Nephron (organoid): ENCODE results near the gene BRIP1.
"Not testable (repeated sequence)": the region's sequence is repeated elsewhere in the genome, so short reads cannot be mapped to it uniquely, and the experiment has no call there.

Experiments used
- H3K27ac Mint-ChIP-seq, 3 experiments: 2 replicates each; pipeline ENCODE4 v1.8.0; 2020; ENCODE audit warnings: mixed read lengths in 3 of 3, mild to moderate bottlenecking in 2 of 3, moderate library complexity in 1 of 3
- H3K27me3 Mint-ChIP-seq: 2 replicates; pipeline ENCODE4 v1.8.0; 2021; ENCODE audit warnings: low read depth, mild to moderate bottlenecking, moderate library complexity, mixed read lengths
- H3K36me3 Mint-ChIP-seq: 2 replicates; pipeline ENCODE4 v1.8.0; 2020; ENCODE audit warnings: low read depth, mixed read lengths
- H3K4me1 Mint-ChIP-seq: 2 replicates; pipeline ENCODE4 v1.8.0; 2020; ENCODE audit warnings: mixed read lengths
- H3K4me3 Mint-ChIP-seq, 3 experiments: 2 replicates each; pipeline ENCODE4 v1.8.0; 2020; ENCODE audit warnings: mild to moderate bottlenecking in 3 of 3, mixed read lengths in 3 of 3, moderate library complexity in 2 of 3
- H3K9me3 Mint-ChIP-seq: 2 replicates; pipeline ENCODE4 v1.8.0; 2020; ENCODE audit warnings: mixed read lengths
- CTCF ChIP-seq, 3 experiments: fragments of 200-600 bp; sonication (generic); IDR thresholded peaks; one replicate each; pipeline ENCODE4 v1.5.0; 2021; ENCODE audit warnings: antibody characterized with exemption in 3 of 3; ENCODE audit not compliant: unreplicated experiment in 3 of 3

The BRIP1 gene

DNA sequence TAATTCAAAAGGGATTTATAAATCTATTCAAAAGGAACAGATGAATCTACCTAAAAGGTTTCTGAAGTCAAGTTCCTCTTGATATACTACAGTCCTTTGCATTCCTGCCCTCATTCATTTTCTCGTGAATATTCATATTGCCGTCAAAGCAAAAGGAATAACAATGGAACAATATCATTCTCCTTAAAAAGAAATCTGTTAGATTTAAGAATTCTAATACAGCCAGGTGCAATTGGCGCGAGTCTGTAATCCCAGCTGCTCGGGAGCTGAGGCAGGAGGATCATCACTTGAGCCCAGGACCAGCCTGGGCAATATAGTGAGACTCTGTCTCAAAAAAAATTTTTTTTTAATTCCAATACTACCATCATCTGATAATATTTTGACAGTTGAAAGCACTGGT lies 130.3 kb downstream of the BRIP1 start:
- Mint-ChIP-seq H3K9me3 (peaks cover 5% of the 10 kb centered on the region), H3K4me1 (no peaks in the 10 kb centered on the region), H3K27ac (no peak overlapping the region), H3K36me3 (peaks cover 27% of the 10 kb centered on the region), H3K27me3 (no peaks in the 10 kb centered on the region), H3K4me3 (no peak overlapping the region)
- no peak for TF ChIP-seq CTCF (IDR thresholded peaks at IDR 0.05; ENCODE audit: unreplicated experiment in 3 of 3)

GRCh38 chr17:61732169-61732568 lies 131.2 kb downstream of the BRIP1 start:
- peaks cover 2% of the 10 kb centered on the region for H3K9me3 Mint-ChIP-seq
- no peak overlapping the region for H3K27ac Mint-ChIP-seq
- no peaks in the 10 kb centered on the region for H3K27me3 Mint-ChIP-seq
- no peak for TF ChIP-seq CTCF (IDR thresholded peaks at IDR 0.05; ENCODE audit: unreplicated experiment in 3 of 3)
- peaks cover 19% of the 10 kb centered on the region for H3K36me3 Mint-ChIP-seq
- no peak overlapping the region for H3K4me3 Mint-ChIP-seq
- H3K4me1 Mint-ChIP-seq: no peaks in the 10 kb centered on the region

DNA sequence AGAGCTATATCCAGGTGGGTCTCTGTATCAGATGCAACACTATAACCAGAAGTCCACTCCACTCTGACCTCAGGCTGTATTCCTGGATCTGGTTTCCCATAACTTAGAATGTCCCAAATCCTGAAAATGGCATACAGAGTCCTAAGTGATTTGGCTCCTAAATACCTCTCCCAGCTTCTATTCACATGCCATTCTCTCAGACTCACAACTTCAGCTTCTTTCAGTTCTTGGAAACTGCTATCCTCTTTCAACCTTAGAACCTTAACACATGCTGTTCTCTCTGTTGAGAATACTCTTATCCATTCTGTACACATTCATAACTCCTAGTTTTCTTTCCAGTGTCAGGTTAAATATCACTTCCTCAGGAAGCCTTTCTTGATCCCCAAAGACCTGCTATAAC lies 132.0 kb downstream of the BRIP1 start:
- no peak for TF ChIP-seq CTCF (IDR thresholded peaks at IDR 0.05; ENCODE audit: unreplicated experiment in 3 of 3)
- H3K4me3 Mint-ChIP-seq: no peak overlapping the region
- H3K27ac Mint-ChIP-seq: peak overlapping the region in 1 of 3 experiments; percentile 21
- no peaks in the 10 kb centered on the region for H3K4me1 Mint-ChIP-seq
- H3K27me3 Mint-ChIP-seq: no peaks in the 10 kb centered on the region
- H3K9me3 Mint-ChIP-seq: peaks cover under 1% of the 10 kb centered on the region
- peaks cover 11% of the 10 kb centered on the region for H3K36me3 Mint-ChIP-seq

DNA sequence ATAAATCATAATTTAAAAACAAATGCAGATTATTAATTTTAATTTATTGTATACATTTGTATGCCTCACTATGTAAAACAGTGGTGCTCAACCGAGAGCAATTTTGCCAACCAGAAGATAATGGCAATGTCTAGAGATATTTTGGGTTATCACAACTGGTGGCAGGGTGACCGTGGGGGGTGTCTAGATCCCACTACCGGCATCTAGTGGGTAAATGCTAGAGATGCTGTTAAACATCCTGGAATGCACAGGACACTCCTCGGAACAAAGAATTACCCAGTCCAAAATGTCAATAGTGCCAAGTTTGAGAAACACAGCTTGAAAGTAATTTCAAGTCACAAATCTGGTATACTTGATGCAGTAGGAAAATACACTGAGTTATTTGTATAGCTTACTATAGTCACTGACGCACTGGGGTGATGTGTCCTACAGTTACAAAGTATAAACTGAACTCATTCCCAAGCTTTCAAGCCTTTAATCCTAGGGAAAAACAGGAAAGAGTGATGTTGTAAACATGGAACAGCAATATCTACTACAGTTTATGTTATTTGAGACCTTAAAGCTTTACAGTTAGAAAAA lies 133.5 kb downstream of the BRIP1 start:
- Mint-ChIP-seq H3K27ac (no peak overlapping the region), H3K36me3 (peaks cover 10% of the 10 kb centered on the region), H3K27me3 (no peaks in the 10 kb centered on the region), H3K4me3 (no peak overlapping the region), H3K4me1 (no peaks in the 10 kb centered on the region), H3K9me3 (no peaks in the 10 kb centered on the region)
- TF ChIP-seq CTCF (IDR thresholded peaks at IDR 0.05; ENCODE audit: unreplicated experiment in 3 of 3): no peak

DNA sequence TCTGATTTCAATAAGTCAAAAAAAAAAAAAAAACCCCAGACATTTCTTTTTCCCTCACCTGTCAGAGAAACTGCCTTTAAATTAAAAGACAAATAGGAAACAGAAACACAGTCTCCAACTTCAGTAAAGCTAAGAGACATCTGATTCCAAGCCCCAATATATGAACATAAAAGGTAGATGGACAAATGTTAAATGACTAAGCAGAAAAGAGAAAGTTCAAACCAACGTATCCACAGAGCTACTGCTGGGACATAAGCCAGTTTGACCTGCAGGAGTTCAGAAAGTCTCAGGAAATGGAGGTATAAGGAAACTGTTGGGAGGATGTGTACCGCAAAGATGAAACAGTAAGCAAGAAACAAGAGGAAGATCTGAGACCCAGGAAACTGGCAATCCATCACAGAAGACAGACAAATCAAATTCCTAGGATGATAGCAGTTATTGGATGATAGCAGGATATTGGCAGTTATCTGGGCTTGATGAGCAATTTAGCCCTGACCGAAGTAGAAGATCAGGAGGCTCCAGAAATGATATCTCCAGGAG lies 135.0 kb downstream of the BRIP1 start:
- Mint-ChIP-seq H3K4me3 (no peak overlapping the region), H3K4me1 (no peaks in the 10 kb centered on the region), H3K27ac (no peak overlapping the region), H3K27me3 (no peaks in the 10 kb centered on the region), H3K36me3 (peaks cover 11% of the 10 kb centered on the region), H3K9me3 (no peaks in the 10 kb centered on the region)
- no peak for TF ChIP-seq CTCF (IDR thresholded peaks at IDR 0.05; ENCODE audit: unreplicated experiment in 3 of 3)

GRCh38 chr17:61727798-61728197 lies 135.5 kb downstream of the BRIP1 start:
- not testable (repeated sequence) for H3K4me3 Mint-ChIP-seq, H3K27me3 Mint-ChIP-seq, H3K4me1 Mint-ChIP-seq, H3K9me3 Mint-ChIP-seq, H3K27ac Mint-ChIP-seq
- peaks cover 14% of the 10 kb centered on the region for H3K36me3 Mint-ChIP-seq
